ENCODE measurements around the gene ATP6V0E1.

ATP6V0E1 gene

GRCh38 chr5:172983542-172984243 is at the start of gene ATP6V0E1:
Gene ATP6V0E1, plus strand, starts transcription at chr5:172983771. Its CDS starts 90 bp downstream, at chr5:172983861.
- DNase-seq = peak; percentile 91

GRCh38 chr5:172935096-172935495 is 48.5 kb upstream of the ATP6V0E1 start:
- no peak for DNase-seq

DNA sequence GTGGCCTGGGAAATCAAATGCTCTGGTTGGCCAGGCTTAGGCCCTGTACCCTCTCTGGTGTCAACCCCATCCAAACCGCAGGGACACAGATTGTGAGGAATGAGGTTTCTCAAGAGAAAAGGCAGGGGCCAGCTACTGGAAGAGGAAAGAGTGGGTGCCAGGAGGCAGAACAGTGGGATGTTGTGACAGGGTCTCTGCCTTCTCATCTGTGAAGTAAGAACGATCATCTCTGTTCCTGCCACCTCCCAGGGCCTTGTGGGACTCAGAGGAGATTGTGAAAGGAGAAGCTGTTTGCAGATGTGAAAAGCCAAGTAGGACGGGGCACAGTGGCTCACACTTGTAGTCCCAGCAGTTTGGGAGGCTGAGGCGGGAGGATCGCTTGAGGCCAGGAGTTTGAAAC is 47.2 kb upstream of the ATP6V0E1 start:
- DNase-seq = no peak

GRCh38 chr5:172939071-172939470 is 44.5 kb upstream of the ATP6V0E1 start:
- peak; percentile 60 for DNase-seq

GRCh38 chr5:172939611-172940267 is 43.8 kb upstream of the ATP6V0E1 start:
- peak; percentile 21 for DNase-seq

- DNase-seq = no peak
Observed at GRCh38 chr5:172940268-172941066, 43.1 kb upstream of the ATP6V0E1 start.

DNA sequence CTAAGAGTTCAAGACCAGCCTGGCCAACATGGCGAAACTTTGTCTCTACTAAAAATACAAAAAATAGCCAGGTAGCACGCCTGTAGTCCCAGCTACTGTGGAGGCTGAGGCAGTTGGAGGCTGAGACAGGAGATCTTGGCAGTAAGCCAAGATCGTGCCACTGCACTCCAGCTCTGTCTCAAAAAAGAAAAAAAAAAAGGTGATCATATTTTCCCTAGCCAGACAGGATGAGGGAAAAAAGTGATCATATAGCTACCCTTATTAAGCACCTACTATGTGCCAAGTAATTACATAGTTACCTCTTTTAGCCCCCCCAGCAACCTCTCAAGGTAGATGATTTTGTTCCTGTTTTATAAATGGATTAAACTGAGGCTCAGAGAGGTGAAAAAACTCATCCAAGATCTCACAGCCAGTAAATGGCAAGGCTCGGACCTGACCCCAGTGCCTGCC is 42.5 kb upstream of the ATP6V0E1 start:
- DNase-seq = no peak

DNA sequence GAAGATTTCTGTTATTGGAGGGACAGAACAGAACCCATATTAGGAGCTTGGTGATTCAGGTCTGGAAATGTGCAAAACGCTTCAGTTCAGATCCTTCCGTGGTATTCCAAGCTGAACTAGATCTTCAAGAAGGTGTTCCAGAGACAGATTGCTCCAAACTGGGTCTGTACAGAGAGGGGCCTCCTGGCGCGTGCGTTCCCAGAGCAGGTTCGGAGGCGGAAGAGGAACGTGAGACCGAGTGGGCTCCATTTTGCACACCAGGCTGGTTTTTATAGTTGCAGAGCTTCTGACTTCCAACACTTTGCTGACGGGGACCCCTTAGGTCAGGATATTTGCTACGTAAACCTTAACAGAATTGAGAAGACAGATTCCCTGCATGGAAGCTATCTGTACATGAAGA is 41.0 kb upstream of the ATP6V0E1 start:
- no peak for DNase-seq

DNA sequence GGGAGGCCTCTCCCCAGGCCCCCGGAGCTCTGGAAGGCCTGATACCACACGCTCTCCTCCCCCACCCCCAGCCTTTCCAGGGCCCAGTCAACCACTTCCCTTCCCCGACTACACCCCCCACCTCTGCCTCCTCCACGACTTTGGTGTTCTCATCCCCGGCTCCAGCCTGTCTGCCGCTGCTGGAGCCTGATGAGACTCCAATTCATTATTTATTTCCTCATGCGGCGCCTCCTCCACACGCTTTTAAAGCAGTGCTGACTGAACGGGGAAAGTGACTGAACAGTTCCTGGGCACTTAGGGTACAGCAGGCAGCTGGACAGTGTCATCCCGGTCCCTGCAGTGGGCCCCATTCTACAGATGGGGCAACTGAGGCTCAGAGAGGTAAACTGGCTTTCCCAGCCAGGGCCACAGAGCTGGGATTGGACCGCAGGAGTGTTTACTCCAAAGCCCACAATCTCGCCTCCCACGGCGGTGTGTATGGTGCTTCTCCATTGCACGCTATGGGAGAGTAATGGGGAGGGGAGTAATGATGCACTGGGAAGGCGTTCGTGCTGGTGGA is 40.2 kb upstream of the ATP6V0E1 start:
- DNase-seq = peak; percentile 97

- DNase-seq = no peak
Observed at GRCh38 chr5:172943906-172944305, 39.7 kb upstream of the ATP6V0E1 start.

DNA sequence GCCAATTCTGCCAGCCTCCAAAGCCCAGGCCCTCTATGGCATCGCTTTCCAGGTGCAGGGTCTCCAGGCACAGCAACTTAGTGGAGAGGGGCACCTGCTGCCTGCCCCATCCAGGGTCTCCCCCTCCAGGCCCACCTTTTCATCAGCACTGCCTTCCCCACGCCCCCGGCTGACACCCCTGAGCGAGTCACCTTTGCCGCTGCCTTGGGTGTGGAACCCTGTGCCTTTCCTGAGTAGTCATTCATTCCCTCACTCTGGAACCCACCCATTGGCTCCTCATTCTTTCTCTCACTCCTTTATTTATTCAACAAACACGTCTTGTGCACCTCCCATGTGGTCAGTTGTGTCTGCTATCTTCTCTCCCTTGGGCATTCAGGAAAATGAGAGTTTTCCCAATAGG is 38.8 kb upstream of the ATP6V0E1 start:
- no peak for DNase-seq

GRCh38 chr5:172945151-172945550 is 38.4 kb upstream of the ATP6V0E1 start:
- DNase-seq = no peak

DNA sequence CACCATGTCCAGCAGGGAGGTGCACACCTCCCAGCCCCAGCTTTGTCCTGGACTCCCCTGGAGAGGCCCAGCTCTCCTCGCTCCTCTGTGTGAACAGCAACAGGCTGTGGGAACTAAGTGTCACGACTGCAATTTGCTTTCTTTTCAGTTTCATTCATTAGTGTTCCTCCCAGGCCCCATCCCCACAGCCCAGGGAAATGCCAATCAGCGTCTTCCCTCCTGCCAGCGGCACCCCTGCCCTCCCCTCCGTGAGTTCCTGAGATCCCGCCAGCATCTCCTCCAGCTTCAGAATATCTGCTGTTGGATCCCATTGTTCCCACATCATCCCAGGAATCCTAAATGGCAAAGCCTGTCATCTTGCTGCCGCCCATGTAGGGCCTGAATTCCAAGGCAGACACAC is 37.4 kb upstream of the ATP6V0E1 start:
- DNase-seq = no peak

- DNase-seq = no peak
Observed at GRCh38 chr5:172949426-172949825, 34.1 kb upstream of the ATP6V0E1 start.

DNA sequence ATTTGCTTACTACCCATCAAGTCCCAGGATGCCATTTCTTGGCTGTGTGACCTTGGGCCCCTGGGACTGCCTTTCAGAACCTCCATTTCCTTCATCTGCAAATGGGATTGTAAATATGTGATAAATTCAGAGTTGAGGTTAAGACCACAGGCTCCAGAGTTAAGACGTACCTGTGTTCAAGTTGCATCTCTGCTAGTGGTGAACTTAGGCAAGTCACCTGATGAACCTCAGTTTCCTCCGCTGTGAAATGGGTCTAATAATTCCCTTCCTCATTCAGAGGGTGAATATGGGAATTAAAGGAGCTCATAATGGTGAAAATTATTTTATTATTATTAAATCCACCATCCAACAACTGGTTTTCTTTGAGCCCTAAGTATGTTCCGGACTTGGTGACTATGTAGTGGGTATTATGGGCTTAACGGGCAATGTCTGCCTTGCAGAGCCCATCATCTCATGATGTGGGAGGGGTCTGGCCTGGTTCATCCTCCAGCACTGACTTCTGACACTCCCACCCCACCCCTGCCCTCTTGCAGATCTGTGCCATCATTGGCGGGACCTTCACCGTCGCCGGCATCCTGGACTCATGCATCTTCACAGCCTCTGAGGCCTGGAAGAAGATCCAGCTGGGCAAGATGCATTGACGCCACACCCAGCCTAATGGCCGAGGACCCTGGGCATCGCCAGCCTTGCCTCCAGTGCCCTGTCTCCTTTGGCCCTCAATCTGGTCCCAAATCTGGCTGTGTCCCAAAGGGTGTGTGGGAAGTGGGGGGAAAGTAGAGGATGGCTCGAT is 33.2 kb upstream of the ATP6V0E1 start:
- DNase-seq = no peak

GRCh38 chr5:172951371-172952033 is 32.1 kb upstream of the ATP6V0E1 start:
- no peak for DNase-seq

DNA sequence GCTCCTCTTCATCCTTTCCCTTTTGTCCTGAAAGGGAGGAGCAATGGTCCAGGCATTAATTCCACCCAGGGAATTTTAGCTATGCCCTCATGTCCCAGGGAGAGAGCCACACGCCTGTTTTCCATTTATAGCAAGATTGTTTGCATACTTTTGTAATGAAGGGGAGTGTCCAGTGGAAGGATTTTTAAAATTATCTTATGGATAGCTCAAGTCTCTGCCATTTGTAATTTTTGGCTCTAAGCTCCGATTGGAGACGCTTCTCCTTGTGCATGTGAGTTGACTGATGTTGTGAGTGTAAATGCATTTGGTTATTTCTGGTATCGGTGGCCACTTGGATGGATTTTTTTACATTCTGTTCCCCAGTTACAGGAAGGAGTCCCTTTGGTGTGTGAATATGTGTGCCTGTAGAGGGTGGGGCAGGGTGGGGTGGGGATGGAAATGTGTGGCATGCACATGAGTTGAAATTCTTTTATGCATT is 31.5 kb upstream of the ATP6V0E1 start:
- peak; percentile 87 for DNase-seq

DNA sequence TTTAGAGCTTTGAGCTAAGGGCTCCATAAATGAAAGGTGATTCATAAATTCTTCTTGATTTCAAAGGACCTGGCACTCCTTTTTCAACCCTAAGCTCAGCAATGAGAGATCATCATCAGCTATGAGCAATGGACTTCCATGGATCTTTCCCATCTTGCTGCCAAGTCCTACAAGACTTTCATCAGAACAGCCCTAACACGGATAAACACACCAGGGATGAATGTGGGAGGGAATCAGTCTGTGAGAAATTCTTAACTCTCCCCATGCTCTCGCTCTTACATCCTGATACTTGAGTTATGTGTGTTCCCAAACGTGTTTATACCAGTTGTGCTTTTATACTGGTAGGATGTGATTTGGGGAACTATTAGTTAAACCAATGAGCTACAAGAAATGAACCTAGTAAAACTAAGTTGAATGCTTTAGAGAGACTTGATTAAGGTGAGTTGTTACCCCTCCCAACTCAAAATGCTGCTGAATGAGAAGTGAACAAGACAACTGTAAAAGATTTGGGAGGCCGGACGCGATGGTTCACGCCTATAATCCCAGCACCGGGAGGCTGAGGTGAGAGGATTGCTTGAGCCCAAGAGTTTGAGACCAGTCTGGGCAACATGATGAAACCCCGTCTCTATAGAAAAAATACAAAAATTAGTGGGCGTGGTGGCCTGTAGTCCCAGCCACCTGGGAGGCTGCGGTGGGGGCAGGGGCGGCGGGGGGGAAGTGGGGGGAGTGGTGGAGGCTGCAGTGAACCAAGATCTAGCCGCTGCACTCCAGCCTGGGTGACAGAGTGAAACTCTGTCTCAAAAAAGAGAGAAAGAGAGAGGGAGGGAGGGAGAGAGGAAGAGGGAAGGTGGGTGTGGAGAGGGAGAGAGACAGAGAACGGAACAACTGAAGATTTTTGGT is 29.5 kb upstream of the ATP6V0E1 start:
- DNase-seq = peak; percentile 97

GRCh38 chr5:172954751-172955159 is 28.8 kb upstream of the ATP6V0E1 start:
- DNase-seq = peak; percentile 36

GRCh38 chr5:172956228-172956627 is 27.3 kb upstream of the ATP6V0E1 start:
- no peak for DNase-seq

DNA sequence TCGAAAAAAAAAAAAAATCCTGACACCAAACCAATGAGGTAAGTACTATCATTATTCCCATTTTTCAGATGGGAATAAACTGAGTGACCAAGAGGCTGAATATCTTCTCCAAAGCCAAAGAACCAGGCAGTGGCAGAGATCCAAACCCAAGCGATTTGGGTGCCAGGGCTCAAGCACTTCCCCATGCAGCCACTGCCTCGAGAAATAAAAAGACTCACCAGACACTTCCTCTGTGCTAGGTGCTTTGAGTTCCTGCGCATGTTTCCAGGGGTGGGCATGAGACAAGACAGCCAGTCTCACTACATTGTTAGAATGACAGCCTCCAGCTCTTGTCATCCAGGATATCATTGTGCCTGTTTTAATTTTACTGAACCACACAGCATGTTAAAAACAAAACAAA is 26.6 kb upstream of the ATP6V0E1 start:
- no peak for DNase-seq
